Duodenal mucosa (tissue), 2 donors: ENCODE results near the gene PCDHGA3.
"Not testable (repeated sequence)": the region's sequence is repeated elsewhere in the genome, so short reads cannot be mapped to it uniquely, and the experiment has no call there.

Source experiments
- H3K27ac ChIP-seq: one replicate; pipeline ENCODE4 v1.7.0; 2013; ENCODE audit warnings: low read depth, low read length
- H3K27me3 ChIP-seq, 2 donors: one replicate each; pipeline ENCODE4 v1.7.0; 2013; ENCODE audit warnings: low read length in 2 of 2, control low read depth in 1 of 2; ENCODE audit not compliant: insufficient read depth in 2 of 2, control insufficient read depth in 1 of 2
- H3K36me3 ChIP-seq, 2 donors: one replicate each; pipeline ENCODE4 v1.7.0; 2013; ENCODE audit warnings: low read length in 2 of 2, control low read depth in 1 of 2; ENCODE audit not compliant: insufficient read depth in 2 of 2, control insufficient read depth in 1 of 2
- H3K4me1 ChIP-seq, 2 donors: one replicate each; pipeline ENCODE4 v1.7.0; 2013; ENCODE audit warnings: low read length in 2 of 2, control low read depth in 1 of 2; ENCODE audit not compliant: insufficient read depth in 2 of 2, control insufficient read depth in 1 of 2
- H3K4me3 ChIP-seq, 2 donors: one replicate each; pipeline ENCODE4 v1.7.0; 2013; ENCODE audit warnings: low read length in 2 of 2, low read depth in 1 of 2
- H3K9ac ChIP-seq, 2 donors: one replicate each; pipeline ENCODE4 v1.7.0; 2013; ENCODE audit warnings: low read length in 2 of 2, low read depth in 1 of 2
- H3K9me3 ChIP-seq, 2 donors: one replicate each; pipeline ENCODE4 v1.7.0; 2013; ENCODE audit warnings: low read length in 2 of 2, control low read depth in 1 of 2; ENCODE audit not compliant: control insufficient read depth in 1 of 2

Gene PCDHGA3

DNA sequence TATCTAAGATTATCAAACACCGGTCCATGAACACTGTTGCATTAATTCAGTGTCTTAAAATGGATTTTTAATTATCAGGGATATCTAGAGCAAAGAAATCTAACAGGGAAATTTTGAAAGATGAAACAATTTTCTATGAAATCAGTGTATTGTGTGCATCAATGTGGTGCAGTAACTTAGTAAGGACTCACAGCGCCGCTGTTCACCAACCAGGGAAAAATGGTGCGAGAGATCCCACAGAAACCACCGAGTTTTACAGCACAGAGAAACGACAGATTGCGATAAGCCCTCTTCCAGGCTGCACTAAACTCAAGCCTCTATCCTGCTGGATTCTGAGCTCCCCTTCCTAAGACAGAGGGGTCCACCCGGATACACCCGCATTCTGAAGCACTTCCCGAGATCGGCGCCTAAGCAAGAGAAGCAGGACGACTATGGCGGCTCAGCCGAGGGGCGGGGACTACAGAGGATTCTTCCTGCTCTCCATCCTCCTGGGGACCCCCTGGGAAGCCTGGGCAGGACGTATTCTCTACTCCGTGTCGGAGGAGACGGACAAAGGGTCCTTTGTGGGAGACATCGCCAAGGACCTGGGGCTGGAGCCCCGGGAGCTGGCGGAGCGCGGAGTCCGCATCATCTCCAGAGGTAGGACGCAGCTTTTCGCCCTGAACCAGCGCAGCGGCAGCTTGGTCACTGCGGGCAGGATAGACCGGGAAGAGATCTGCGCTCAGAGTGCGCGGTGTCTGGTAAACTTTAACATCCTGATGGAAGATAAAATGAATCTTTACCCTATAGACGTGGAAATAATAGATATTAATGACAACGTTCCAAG, 39.1 kb downstream of the PCDHGA3 start, which contains the start of gene PCDHGA7:
Gene PCDHGA7, plus strand, starts transcription at position 274 of the 826 bp plus-strand sequence. Its CDS starts 158 bp downstream, at position 432.
- Histone ChIP-seq H3K27me3 (peaks cover 0 to 5% of the 10 kb centered on the region in 2 donors), H3K9me3 (peaks cover 11 to 24% of the 10 kb centered on the region in 2 donors), H3K4me3 (peak within 1 kb of the TSS; percentile 25 to 43)

DNA sequence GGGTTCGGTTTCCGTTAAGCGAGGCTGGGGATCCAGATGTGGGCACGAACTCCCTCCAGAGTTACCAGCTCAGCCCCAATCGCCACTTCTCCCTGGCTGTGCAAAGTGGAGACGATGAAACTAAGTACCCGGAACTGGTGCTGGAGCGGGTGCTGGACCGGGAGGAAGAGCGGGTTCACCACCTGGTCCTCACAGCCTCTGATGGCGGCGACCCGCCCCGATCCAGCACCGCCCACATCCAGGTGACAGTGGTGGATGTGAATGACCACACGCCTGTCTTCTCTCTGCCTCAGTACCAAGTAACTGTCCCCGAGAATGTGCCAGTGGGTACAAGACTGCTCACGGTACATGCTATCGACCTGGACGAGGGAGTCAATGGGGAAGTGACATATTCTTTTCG, 39.7 kb downstream of the PCDHGA3 start:
- peaks cover 13 to 27% of the 10 kb centered on the region in 2 donors for H3K9me3 ChIP-seq
- H3K27ac ChIP-seq = no peak overlapping the region
- peak overlapping the region; percentile 23 to 43 for H3K4me3 ChIP-seq
- peaks cover 0 to 5% of the 10 kb centered on the region in 2 donors for H3K27me3 ChIP-seq
- no peak overlapping the region for H3K9ac ChIP-seq
- no peaks in the 10 kb centered on the region for H3K36me3 ChIP-seq
- H3K4me1 ChIP-seq = no peaks in the 10 kb centered on the region

More for the DNA sequence above, 39.1 kb downstream of the PCDHGA3 start, which contains the start of gene PCDHGA7:
- H3K9ac ChIP-seq = no peak within 1 kb of the TSS
- no peaks in the 10 kb centered on the region for H3K36me3 ChIP-seq
- no peak within 1 kb of the TSS for H3K27ac ChIP-seq
- H3K4me1 ChIP-seq = no peaks in the 10 kb centered on the region

- Histone ChIP-seq H3K27ac (no peak overlapping the region), H3K9me3 (peaks cover 22 to 38% of the 10 kb centered on the region in 2 donors), H3K36me3 (no peaks in the 10 kb centered on the region), H3K4me1 (no peaks in the 10 kb centered on the region), H3K4me3 (no peak overlapping the region), H3K9ac (no peak overlapping the region), H3K27me3 (peaks cover 0 to 5% of the 10 kb centered on the region in 2 donors)
Measured at GRCh38 chr5:141384471-141385267, 41.0 kb downstream of the PCDHGA3 start.

- H3K4me1 ChIP-seq, H3K27ac ChIP-seq, H3K27me3 ChIP-seq, H3K4me3 ChIP-seq, H3K9ac ChIP-seq, H3K36me3 ChIP-seq: not testable (repeated sequence)
- peaks cover 27 to 41% of the 10 kb centered on the region in 2 donors for H3K9me3 ChIP-seq
Measured at GRCh38 chr5:141387557-141388311, 44.1 kb downstream of the PCDHGA3 start, which contains the start of gene PCDHGB4. PCDHGB4 (plus strand) TSS chr5:141387698; CDS start chr5:141387885, 187 bp downstream.

DNA sequence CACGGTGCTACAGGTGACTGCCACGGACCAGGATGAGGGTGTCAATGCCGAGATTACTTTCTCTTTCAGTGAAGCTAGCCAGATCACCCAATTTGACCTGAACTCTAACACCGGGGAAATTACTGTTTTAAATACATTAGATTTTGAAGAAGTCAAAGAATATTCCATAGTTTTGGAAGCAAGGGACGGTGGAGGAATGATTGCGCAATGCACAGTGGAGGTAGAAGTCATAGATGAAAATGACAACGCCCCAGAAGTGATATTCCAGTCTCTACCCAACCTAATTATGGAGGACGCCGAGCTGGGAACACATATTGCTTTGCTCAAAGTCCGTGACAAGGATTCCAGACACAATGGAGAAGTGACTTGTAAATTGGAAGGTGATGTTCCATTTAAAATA, 45.0 kb downstream of the PCDHGA3 start:
- H3K27ac ChIP-seq = no peak overlapping the region
- no peak overlapping the region for H3K4me3 ChIP-seq
- peaks cover 0 to 5% of the 10 kb centered on the region in 2 donors for H3K27me3 ChIP-seq
- H3K9ac ChIP-seq = no peak overlapping the region
- no peaks in the 10 kb centered on the region for H3K4me1 ChIP-seq
- peaks cover 33 to 43% of the 10 kb centered on the region in 2 donors for H3K9me3 ChIP-seq
- no peaks in the 10 kb centered on the region for H3K36me3 ChIP-seq

DNA sequence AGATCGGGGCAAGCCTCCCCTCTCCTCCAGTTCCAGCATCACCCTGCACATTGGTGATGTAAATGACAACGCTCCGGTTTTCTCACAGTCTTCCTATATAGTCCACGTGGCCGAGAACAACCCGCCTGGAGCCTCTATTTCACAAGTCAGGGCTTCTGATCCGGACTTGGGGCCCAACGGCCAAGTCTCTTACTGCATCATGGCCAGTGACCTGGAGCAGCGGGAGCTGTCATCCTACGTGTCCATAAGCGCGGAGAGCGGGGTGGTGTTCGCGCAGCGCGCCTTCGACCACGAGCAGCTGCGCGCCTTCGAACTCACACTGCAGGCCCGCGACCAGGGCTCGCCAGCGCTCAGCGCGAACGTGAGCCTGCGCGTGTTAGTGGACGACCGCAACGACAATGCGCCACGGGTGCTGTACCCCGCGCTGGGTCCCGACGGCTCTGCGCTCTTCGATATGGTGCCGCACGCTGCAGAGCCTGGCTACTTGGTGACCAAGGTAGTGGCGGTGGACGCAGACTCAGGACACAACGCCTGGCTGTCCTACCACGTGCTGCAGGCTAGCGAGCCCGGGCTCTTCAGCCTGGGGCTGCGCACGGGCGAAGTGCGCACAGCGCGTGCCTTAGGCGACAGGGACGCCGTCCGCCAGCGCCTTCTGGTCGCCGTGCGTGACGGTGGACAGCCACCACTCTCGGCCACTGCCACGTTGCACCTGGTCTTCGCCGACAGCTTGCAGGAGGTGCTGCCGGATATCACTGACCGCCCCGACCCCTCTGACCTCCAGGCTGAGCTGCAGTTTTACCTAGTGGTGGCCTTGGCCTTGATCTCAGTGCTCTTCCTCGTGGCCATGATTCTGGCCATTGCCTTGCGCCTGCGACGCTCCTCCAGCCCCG, 45.8 kb downstream of the PCDHGA3 start:
- H3K4me3 ChIP-seq = no peak overlapping the region
- no peaks in the 10 kb centered on the region for H3K36me3 ChIP-seq
- H3K27ac ChIP-seq = no peak overlapping the region
- H3K4me1 ChIP-seq = no peaks in the 10 kb centered on the region
- H3K9ac ChIP-seq = no peak overlapping the region
- H3K27me3 ChIP-seq = peaks cover 0 to 5% of the 10 kb centered on the region in 2 donors
- peaks cover 39 to 47% of the 10 kb centered on the region in 2 donors for H3K9me3 ChIP-seq

DNA sequence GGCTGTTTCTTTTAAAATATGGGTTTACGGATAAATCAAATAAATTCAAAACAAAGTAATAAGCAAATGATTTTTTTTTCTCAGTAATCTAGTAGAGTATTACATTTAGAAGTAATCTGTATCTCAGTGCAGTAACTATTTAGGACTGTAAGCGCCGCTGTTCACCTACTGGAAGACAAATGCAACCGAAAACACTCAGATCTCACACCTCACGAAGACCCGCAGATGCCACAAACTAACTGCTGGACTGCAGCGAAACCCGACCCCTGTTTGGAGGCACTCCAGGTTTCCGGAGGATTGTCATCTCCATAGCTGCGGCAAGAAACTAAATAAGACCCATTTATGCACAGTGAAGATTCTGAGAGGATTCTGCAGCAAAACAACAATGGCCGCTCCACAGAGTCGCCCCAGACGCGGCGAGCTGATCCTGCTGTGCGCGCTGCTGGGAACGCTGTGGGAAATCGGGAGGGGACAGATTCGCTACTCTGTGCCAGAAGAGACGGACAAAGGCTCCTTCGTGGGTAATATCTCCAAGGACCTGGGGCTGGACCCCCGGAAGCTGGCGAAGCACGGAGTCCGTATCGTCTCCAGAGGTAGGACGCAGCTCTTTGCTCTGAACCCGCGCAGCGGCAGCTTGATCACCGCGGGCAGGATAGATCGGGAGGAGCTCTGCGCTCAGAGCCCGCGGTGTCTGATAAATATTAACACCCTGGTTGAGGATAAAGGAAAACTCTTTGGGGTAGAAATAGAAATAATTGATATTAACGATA, 49.0 kb downstream of the PCDHGA3 start, which contains the start of gene PCDHGA8:
Gene PCDHGA8, plus strand, starts transcription at position 205 of the 770 bp plus-strand sequence. Its CDS starts 181 bp downstream, at position 386.
- Histone ChIP-seq H3K9me3 (peaks cover 36 to 38% of the 10 kb centered on the region in 2 donors), H3K4me3 (no peak within 1 kb of the TSS), H3K27me3 (no peaks in the 10 kb centered on the region), H3K4me1 (no peaks in the 10 kb centered on the region), H3K27ac (no peak within 1 kb of the TSS), H3K9ac (no peak within 1 kb of the TSS), H3K36me3 (no peaks in the 10 kb centered on the region)

GRCh38 chr5:141393267-141393666, 49.6 kb downstream of the PCDHGA3 start:
- no peak overlapping the region for H3K27ac ChIP-seq
- no peaks in the 10 kb centered on the region for H3K4me1 ChIP-seq
- H3K36me3 ChIP-seq = no peaks in the 10 kb centered on the region
- H3K9ac ChIP-seq = no peak overlapping the region
- H3K27me3 ChIP-seq = no peaks in the 10 kb centered on the region
- peaks cover 34 to 36% of the 10 kb centered on the region in 2 donors for H3K9me3 ChIP-seq
- no peak overlapping the region for H3K4me3 ChIP-seq
